HG02571 (cell line): ENCODE data around the gene KRTAP4-7.
"Not testable (repeated sequence)": the region's sequence is repeated elsewhere in the genome, so short reads cannot be mapped to it uniquely, and the experiment has no call there.

ENCODE experiments used
- ATAC-seq: cut with Tn5 transposase; IDR thresholded peaks from one replicate; pipeline ENCODE4 v1.9.1; 2021; ENCODE audit warnings: mild to moderate bottlenecking, moderate library complexity; ENCODE audit not compliant: unreplicated experiment

KRTAP4-7 gene

DNA sequence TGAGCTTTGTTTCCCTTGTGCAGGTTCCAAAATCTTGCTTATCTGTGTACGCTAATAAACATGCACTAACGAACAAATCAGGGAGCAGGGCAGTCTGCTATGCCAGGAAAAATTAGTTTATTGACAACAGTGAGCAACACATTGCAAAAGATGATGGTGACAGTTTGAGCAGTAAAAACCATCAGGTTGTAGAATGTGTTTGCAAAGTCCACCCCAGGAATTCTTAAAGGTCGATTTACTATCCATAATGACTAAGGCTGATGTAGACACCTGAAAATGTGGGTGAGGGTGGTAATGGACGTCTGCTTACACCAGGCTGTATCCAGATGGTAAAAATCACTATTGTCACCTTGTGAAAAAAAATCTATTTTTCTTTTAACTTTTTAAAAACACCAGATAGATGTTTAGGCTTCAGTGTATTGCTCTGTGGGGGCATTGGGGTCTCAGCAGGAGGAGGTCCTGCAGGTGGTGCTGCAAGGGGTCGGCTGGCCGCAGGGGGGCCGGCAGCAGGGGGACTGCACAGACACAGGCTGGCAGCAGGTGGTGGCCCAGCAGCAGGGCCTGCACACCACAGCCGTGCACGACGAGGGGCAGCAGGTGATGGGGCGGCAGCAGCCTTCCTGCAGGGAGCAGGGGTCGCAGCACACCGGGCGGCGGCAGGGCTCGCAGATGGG, 18.8 kb upstream of the KRTAP4-7 start:
- not testable (repeated sequence) for ATAC-seq

DNA sequence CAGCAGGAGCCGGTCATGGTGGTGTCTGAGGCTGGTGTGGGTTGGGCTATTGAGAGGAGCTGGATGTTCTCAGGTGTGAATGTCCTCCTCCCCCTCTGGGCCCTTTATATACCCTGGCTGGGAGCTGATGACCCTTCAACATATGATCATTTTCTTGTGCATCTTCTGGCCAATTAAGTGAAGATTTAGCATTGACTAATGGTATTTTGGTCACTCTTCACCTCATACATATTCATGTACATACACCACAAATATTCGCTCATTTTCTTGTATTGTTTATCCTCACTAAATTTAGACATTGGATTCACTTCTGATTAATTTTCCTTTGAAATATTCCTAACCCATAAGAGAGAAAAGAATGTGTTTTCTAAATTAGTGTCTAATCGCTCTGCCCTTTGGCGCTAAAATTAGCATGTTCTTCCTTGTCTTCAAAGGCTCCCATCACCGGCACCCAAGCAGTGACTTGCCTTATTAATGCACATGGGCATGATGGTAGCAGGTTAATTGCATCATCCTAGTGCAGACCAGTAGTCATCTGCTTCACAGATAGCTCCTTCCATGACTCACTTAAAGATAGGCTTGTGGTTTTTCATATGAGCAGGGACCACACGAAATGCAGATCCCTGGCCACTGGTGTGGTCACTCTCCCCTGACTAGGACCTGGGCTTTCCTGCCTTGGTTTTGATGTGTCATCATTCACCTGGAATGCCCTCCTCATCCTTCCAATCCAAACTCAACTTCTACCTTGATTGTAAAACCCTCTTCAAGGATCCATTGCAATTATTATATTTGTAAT, 17.9 kb upstream of the KRTAP4-7 start, which contains the start of gene KRTAP2-4:
Gene KRTAP2-4 (minus strand): TSS at position 51 of the 796 bp plus-strand sequence. CDS start 34 bp downstream, at position 17.
- no peak for ATAC-seq

DNA sequence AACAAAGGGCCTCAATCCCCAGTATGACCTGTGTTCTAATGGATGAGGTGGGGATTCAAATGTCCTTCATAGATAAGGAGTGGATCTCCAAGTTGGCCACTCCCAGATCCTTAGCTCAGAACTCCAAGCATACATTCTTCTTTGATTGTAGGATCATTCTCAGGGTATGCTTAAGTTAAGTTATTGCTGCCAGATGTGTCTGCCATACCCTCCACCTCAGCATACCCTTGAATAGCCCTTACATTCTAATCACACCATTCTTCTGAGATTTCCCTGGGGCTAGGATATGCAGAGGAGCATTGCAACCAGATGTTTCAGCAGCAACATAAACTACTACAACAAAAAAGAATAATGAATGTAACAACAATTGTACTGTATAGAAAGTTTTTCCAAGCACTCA, 16.7 kb upstream of the KRTAP4-7 start:
- no peak for ATAC-seq

DNA sequence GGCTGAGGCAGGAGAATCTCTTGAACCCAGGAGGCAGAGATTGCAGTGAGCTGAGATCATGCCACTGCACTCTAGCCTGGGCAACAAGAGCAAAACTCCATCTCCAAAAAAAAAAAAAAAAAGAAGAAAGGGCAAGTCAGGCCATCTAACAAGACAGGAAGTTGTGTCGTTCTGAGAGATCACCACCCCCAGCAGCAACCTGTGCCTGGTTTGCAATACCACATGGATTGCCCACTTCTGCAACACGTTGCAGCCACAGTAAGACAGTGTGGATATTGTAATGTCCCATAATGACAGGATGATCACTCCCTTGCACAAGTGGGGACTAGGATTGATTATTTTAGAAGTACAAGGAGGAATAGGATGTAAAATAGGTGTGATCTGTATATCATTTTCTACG, 14.9 kb upstream of the KRTAP4-7 start:
- ATAC-seq: no peak

DNA sequence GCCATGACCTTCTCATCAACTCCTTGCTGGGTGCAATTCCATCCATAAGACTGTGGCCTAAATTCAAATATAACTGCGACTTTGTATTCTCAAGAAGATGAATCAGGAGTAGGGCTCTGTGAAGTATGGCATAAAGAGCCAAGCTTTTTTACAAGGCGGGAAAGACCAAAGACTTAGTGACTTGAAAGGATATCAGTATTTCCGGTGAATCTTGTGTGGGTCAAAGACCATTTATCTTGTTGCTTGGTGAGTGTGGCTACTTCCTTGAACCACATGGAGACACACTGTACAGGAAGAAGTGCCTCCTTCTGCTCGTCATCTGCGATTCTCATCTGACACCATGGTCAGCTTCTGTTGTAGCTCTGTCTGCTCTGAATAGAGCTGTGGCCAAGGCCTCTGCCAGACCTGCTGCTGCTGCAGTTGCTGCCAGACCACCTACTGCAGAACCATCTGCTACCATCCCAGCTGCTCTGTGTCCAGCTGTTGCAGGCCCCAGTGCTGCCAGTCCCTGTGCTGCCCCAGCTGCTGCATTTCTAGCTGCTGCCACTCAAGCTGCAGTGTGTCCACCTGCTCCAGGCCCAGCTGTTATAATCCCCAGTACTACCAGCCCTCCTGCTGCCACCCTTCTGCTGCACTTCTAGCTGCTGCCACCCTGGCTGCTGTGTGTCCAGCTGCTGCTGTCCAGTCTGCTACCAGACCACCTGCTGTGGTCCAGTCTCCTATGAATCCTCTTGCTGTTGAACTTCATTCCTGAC, 12.2 kb upstream of the KRTAP4-7 start:
- ATAC-seq: no peak

DNA sequence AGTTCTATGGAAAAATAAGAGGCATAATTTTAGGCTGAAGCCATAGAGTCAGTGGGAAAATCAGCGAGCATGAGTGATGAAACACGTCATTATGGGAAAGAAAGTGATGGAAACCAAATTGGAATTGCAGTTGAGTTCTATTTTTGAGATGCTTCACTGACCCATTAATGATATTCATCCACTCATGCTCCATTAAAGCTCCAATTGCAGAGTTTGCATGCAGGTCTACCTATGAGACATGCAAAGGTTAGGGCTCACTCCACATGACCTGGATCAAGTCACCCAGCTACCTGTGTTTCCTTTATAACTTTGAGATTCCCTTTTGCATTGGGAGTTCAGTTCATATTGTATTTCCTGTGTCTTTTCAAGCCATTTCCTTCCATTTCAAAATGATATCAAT, 10.3 kb upstream of the KRTAP4-7 start:
- ATAC-seq: no peak

DNA sequence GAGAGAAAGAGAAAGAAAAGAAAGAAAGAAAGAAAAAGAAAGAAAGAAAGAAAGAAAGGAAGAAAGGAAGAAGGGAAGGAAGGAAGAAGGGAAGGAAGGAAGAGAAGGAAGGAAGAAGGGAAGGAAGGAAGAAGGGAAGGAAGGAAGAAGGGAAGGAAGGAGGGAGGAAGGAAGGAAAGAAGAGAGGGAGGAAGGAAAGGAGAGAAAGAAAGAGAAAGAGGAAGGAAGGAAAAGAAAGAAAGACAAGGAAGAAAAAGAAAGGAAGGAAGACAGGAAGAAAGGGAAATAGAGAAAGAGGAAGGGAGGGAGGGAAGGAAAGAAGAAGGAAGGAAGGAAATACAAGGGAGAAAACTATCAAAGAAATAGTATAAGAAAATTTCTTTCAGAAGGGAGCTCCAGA, 7.2 kb upstream of the KRTAP4-7 start:
- ATAC-seq: no peak

DNA sequence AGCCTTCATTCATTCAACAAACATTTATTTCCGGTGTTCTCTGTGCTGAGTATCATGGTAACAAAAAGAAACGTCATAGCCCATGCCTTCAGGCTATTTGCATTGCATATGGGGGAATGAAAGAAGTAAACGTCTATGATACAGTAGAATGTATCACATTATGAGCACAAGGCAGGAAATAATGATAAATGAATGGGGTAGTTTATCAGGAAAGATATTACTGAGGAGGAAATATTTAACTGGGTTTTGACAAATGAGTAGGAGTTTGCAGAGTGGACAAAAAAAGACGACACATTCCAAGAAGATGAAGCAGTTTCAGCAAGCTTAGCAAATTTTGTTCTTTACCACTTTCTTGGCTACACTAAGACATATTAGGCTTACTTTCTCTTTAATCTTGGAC, 1.3 kb upstream of the KRTAP4-7 start:
- ATAC-seq: no peak

DNA sequence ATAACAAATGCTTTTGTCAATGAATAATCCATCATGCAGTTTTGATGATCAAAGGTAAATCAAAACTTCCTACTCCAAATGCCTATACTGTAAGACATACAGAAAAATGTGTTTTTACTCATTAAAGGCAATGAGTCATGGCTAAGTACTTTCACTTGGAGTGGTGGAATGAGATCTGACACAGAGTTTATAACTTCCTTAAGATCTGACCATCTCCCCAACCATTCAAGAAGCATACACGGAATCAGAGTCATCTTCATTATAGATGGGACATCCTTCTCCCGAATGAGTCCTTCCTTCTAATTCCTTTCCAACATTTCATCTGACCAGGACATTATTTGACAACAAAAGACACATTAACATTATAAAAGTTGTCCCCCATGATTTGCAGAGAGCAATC, 523 bp upstream of the KRTAP4-7 start:
- ATAC-seq: not testable (repeated sequence)

DNA sequence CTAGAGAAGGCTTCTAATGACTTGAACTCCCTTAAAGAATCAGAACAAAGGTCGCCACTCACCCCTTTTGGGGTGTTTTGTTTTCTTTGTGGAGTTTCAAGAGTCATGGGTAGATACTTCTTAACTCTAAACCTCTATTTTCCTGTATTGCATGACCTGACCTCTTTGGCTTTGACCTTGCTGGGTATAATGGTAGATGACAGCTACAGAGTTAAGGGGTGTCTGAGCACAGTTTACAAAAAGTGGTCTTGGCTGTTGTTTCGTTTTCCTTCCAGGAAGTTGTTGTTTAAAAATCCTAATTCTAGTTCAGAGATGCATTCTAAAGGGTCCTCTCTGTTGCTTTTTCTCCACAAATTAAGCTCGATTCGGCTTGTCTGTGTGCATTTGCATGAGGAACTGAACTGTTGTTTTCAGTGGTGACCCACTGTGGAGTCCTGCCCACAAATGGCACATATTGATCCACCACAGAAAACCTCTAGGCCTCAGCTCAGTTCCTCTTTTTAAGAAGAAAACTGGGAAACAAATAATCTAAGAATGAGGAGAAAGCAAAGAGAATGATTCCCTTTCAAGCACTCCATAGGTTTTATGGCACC, 4.9 kb downstream of the KRTAP4-7 start:
- not testable (repeated sequence) for ATAC-seq

DNA sequence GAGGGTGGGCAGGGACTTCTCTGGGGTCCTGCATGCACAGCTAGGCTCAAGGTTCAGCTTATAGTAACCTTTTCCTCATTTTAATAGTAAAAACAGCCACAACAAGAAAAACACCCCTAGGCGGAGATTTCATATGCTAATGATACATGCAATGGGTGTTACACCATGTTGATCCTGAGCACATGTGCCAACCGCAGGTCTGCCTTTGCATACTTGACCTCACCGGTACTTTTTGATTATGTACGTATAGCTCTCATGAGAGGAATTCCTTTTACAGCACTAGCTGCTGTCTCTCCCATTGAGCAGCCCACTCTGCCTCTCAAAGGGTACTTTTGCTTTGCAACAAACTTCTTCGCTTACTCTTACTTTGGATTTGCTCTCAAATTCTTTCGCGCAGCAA, 12.1 kb downstream of the KRTAP4-7 start:
- no peak for ATAC-seq

DNA sequence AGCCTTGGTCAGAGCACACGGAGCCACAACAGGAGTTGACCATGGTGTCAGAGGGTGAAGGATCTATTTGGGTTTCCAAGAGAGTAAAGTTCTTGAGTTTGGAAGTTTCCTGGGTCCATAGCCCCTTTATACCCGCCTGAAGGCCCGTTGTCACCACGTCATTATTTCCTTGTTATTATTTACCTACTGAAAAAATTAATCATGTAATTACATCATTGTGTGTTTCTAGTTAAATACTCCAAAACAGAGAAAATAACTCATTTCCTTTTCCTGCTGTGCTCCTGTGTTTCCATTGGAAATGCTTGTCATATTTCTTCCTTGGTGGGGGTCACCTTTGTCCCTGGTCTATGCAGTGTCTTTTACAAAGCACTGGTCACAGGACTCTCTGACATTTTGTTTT, 14.1 kb downstream of the KRTAP4-7 start, which contains the start of gene KRTAP4-8:
Gene KRTAP4-8 (minus strand): TSS at position 101 of the 400 bp plus-strand sequence. CDS start 58 bp downstream, at position 43.
- no peak for ATAC-seq

DNA sequence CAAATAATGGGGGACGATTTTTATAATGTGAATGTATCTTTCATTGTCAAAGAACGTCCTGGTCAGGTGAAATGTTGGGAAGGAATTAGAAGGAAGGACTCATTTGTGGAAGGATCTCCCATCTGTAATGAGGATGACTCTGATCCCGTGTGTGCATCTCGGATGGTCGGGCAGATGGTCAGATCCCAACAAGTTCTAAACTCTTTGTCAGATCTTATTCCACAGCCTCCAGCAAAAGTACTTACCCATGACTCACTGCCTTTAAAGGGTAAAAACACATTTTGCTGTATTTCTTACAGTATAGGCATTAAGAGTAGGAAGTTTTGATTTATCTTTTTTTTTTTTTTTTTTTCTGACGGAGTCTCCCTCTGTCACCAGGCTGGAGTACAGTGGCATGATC, 14.5 kb downstream of the KRTAP4-7 start:
- ATAC-seq: no peak

DNA sequence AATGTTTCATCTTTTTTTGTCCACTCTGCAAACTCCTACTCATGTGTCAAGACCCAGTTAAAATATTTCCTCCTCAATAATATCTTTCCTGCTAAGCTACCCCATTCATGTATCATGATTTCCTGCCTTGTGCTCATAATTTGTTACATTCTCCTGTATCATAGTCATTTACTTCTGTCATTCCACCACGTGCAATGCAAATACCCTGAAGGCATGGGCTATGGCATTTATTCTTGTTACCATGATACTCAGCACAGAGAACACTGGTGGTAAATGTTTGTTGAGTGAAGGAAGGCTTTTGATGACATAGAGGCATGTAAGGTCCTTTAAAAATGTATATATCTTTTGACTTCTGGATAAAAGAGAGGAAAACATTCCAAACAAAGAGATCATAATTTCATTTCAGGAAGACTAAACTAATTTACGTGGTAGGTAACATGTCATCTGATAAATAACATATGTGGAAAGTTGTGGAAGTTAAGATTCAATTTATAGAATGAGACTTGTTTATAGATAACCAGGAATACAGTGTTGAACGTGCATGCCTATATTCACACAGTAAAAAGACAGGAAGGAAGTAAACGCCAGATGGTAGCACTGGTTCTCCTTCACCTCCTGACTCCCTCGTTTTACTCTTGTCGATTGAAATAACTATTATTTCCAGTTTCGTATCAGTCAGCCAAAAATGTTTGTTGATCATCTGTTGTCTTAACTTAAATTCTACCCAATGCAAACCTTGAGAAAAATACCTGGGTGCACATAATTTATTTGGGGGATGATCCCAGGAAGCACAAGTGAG, 15.9 kb downstream of the KRTAP4-7 start:
- ATAC-seq: not testable (repeated sequence)

DNA sequence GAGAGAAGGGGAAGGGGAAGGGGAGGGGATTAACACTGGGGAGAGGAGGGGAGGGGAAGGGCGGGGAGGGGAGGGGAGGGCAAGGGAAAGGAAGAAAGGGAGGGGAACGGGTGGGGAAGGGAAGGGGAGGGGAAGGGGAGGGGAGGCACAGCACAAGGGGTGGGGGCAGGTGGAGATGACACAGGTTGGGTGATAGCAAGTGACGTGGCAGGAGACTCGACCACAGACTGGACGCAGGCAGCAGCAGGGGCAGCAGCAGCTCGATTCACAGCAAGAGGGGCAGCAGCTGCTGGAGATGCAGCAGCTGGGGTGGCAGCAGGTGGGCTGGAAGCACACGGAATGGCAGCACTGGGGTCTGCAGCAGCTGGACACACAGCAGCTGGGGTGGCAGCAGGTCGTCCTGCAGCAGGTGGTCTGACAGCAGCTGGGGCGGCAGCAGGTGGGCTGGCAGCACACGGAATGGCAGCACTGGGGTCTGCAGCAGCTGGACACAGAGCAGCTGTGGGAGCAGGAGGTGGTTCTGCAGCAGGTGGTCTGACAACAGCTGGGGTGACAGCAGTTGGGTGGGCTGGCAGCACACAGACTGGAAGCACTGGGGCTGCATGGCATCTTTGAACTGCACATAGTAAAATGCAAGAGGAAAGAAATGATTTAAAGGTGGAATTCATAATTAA, 17.8 kb downstream of the KRTAP4-7 start, which contains the start of gene KRTAP4-16:
Gene KRTAP4-16 (minus strand): TSS at position 624 of the 674 bp plus-strand sequence. CDS start 0 bp downstream, at position 624.
- ATAC-seq: no peak

DNA sequence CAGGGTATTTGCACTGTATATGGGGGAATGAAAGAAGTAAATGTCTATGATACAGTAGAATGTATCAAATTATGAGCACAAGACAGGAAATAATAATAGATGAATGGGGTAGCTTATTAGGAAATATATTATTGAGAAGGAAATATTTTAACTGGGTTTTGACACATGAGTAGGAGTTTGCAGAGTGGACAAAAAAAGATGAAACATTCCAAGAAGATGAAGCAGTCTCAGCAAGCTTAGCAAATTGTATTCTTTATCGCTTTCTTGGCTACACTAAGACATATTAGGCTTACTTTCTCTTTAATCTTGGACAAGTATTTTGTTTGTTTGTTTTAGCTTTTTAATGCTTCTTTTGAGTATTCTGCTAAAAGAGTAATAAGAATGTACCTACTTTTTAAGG, 19.9 kb downstream of the KRTAP4-7 start:
- no peak for ATAC-seq

DNA sequence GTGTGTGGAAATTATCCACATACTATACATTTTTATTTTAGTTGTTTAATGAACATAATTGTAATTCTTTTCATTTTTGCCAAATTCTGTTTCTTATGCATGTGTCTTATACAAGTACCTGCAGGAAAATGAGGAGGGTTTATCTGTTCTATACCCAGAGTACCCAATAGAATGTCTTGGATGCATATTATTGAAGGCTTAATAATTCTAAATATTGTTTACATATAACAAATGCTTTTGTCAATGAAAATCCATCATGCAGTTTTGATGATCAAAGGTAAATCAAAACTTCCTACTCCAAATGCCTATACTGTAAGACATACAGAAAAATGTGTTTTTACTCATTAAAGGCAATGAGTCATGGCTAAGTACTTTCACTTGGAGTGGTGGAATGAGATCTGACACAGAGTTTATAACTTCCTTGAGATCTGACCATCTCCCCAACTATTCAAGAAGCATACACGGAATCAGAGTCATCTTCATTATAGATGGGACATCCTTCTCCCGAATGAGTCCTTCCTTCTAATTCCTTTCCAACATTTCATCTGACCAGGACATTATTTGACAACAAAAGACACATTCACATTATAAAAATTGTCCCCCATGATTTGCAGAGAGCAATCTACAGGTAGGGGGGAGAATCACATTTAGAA, 20.6 kb downstream of the KRTAP4-7 start:
- ATAC-seq: not testable (repeated sequence)

DNA sequence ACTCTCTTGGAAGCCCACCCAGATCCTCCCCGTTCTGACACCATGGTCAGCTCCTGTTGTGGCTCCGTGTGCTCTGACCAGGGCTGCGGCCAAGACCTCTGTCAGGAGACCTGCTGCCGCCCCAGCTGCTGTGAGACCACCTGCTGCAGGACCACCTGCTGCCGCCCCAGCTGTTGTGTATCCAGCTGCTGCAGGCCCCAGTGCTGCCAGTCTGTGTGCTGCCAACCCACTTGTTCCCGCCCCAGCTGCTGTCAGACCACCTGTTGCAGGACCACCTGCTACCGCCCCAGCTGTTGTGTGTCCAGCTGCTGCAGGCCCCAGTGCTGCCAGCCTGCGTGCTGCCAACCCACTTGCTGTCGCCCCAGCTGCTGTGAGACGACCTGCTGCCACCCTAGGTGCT, 21.4 kb downstream of the KRTAP4-7 start, which contains the start of gene KRTAP4-9:
Gene KRTAP4-9 (plus strand): TSS at position 43 of the 400 bp plus-strand sequence. CDS start 0 bp downstream, at position 43.
- not testable (repeated sequence) for ATAC-seq

DNA sequence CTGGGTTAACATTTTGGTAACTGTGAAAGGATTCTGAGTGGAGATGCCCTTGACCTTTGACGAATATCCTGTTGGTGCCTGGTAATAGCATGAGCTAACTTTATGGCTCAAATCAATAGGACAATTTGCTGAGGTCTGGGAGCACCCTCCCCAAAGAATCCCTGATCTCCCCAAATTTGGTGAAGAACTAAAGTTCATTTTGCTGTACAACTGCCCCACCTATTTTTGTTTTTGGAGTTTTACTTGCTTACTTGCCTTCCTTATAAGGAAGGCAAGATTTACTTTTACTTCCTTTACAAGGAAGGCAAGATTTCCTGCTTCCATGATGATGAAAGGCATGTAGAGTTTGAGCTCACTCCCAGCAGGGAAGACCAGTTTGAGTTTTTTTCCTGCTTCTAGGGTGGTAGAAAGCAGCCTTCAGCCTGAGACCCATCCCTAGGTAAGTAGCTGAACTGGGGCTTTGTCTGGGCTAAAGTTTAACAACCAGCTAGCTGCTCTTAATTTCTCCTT, 24.0 kb downstream of the KRTAP4-7 start:
- ATAC-seq: no peak
